OCI-LY1 (cell line): ENCODE measurements around the gene CLPX.

Experiments used
- H2AFZ ChIP-seq: fragments of 200-600 bp; sonication (generic), shearing (Covaris generic); 2 replicates; pipeline ENCODE4 v1.6.0; 2014; ENCODE audit warnings: antibody characterized with exemption, mild to moderate bottlenecking, low read length
- H3F3A ChIP-seq: fragments of 200-600 bp; sonication (generic), shearing (Covaris generic); 2 replicates; pipeline ENCODE4 v1.6.0; 2014; ENCODE audit warnings: mild to moderate bottlenecking, antibody characterized with exemption, low read length, moderate library complexity; ENCODE audit not compliant: insufficient read depth
- H3K27ac ChIP-seq: fragments of 200-600 bp; sonication (generic); 2 replicates; pipeline ENCODE4 v1.5.1; 2014; ENCODE audit warnings: low read length, mixed run types, mild to moderate bottlenecking, low read depth; ENCODE audit not compliant: poor library complexity, severe bottlenecking
- H3K27me3 ChIP-seq: fragments of 200-600 bp; sonication (generic); 2 replicates; pipeline ENCODE4 v1.6.0; 2014; ENCODE audit warnings: antibody characterized with exemption, mild to moderate bottlenecking, low read length, moderate library complexity; ENCODE audit not compliant: insufficient read depth
- H3K36me3 ChIP-seq: fragments of 200-600 bp; sonication (generic); 2 replicates; pipeline ENCODE4 v1.6.1; 2014; ENCODE audit warnings: mild to moderate bottlenecking, antibody characterized with exemption, low read length, moderate library complexity, mixed read lengths; ENCODE audit not compliant: insufficient read depth
- H3K4me1 ChIP-seq: fragments of 200-600 bp; sonication (generic); 2 replicates; pipeline ENCODE4 v1.5.1; 2014; ENCODE audit warnings: mild to moderate bottlenecking, low read length, moderate library complexity; ENCODE audit not compliant: insufficient read depth, severe bottlenecking
- H3K4me2 ChIP-seq: fragments of 200-600 bp; sonication (generic), shearing (Covaris generic); 2 replicates; pipeline ENCODE4 v1.6.1; 2014; ENCODE audit warnings: low read length
- H3K4me3 ChIP-seq: fragments of 200-600 bp; sonication (generic); 2 replicates; pipeline ENCODE4 v1.5.1; 2014; ENCODE audit warnings: low read length, low read depth, mild to moderate bottlenecking, mixed read lengths; ENCODE audit not compliant: poor library complexity, severe bottlenecking
- H3K79me2 ChIP-seq: fragments of 200-600 bp; shearing (Covaris generic); 2 replicates; pipeline ENCODE4 v1.6.1; 2016; ENCODE audit warnings: mixed run types, low read length, mixed read lengths; ENCODE audit not compliant: insufficient read depth
- H3K9ac ChIP-seq: fragments of 200-600 bp; sonication (generic), shearing (Covaris generic); 2 replicates; pipeline ENCODE4 v1.6.1; 2014; ENCODE audit warnings: mild to moderate bottlenecking, low read length, mixed read lengths
- H3K9me2 ChIP-seq: fragments of 200-600 bp; sonication (generic), shearing (Covaris generic); 2 replicates; pipeline ENCODE4 v1.6.1; 2014; ENCODE audit warnings: low read depth, mild to moderate bottlenecking, low read length, mixed read lengths
- H3K9me3 ChIP-seq: fragments of 200-600 bp; shearing (Covaris generic); 2 replicates; pipeline ENCODE4 v1.6.1; 2014; ENCODE audit warnings: low read length, mixed read lengths
- H4K20me1 ChIP-seq: fragments of 200-600 bp; sonication (generic), shearing (Covaris generic); 2 replicates; pipeline ENCODE4 v1.6.0; 2016; ENCODE audit warnings: mild to moderate bottlenecking, low read length; ENCODE audit not compliant: insufficient read depth
- EZH2 ChIP-seq: fragments of 200-600 bp; sonication (generic), shearing (Covaris generic); IDR thresholded peaks from 2 replicates; pipeline ENCODE4 v1.8.0; 2017; ENCODE audit warnings: borderline replicate concordance, mixed run types, mild to moderate bottlenecking, antibody characterized with exemption, low read length, moderate library complexity, mixed read lengths
- TF ChIP-seq, protein P1 (sequence below): fragments of 200-600 bp; sonication (generic), shearing (Covaris generic); IDR thresholded peaks from 2 replicates; pipeline ENCODE4 v1.5.1; 2017; ENCODE audit warnings: mild to moderate bottlenecking, antibody characterized with exemption, low read length, moderate library complexity, mixed read lengths

The CLPX gene

DNA sequence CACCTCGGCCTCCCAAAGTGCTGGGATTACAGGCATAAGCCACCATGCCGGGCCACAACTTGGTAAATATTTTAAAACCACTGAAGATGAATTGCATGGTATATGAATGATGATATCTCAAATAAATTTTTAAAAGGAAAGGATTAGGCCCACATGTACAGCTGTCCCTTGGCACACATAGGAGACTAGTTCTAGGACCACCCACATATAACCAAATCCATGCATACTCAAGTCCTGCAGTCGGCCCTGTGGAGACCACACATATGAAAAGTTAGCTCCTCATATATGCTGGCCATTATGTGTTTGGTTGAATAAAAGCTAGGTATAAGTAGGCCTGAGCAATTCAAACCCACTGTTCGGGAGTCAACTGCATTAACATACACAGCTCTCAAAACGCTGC is 10.6 kb downstream of the CLPX start:
- Histone ChIP-seq H3K9ac (no peak overlapping the region), H3K4me1 (no peaks in the 10 kb centered on the region), H3K36me3 (peaks cover 85% of the 10 kb centered on the region), H4K20me1 (no peaks in the 10 kb centered on the region), H2AFZ (no peak overlapping the region), H3K9me2 (no peaks in the 10 kb centered on the region), H3K79me2 (no peaks in the 10 kb centered on the region), H3K9me3 (no peaks in the 10 kb centered on the region), H3K4me3 (no peak overlapping the region), H3K4me2 (no peak overlapping the region), H3K27me3 (no peaks in the 10 kb centered on the region), H3K27ac (no peak overlapping the region), H3F3A (no peaks in the 10 kb centered on the region)
- TF ChIP-seq, protein P1, sequence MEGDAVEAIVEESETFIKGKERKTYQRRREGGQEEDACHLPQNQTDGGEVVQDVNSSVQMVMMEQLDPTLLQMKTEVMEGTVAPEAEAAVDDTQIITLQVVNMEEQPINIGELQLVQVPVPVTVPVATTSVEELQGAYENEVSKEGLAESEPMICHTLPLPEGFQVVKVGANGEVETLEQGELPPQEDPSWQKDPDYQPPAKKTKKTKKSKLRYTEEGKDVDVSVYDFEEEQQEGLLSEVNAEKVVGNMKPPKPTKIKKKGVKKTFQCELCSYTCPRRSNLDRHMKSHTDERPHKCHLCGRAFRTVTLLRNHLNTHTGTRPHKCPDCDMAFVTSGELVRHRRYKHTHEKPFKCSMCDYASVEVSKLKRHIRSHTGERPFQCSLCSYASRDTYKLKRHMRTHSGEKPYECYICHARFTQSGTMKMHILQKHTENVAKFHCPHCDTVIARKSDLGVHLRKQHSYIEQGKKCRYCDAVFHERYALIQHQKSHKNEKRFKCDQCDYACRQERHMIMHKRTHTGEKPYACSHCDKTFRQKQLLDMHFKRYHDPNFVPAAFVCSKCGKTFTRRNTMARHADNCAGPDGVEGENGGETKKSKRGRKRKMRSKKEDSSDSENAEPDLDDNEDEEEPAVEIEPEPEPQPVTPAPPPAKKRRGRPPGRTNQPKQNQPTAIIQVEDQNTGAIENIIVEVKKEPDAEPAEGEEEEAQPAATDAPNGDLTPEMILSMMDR: no peak
- TF ChIP-seq EZH2: no peak

DNA sequence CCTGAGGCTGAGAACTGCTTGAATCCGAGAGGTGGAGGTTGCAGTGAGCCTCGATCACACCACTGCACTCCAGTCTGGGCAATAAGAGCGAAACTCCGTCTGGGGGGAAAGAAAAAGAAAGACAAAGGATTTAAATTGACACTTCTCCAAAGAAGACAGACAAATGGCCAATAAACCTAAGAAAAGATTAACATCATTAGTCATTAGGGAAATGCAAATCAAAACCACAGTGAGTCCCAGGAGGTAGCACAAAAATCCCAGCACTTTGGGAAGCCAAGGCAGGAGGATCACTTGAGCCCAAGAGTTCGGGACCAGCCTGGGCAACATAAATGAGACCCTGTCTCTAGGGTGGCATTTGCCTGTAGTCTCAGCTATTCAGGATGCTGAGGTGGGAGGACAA is 12.6 kb downstream of the CLPX start:
- no peak overlapping the region for H3K27ac ChIP-seq
- no peaks in the 10 kb centered on the region for H3K9me2 ChIP-seq

DNA sequence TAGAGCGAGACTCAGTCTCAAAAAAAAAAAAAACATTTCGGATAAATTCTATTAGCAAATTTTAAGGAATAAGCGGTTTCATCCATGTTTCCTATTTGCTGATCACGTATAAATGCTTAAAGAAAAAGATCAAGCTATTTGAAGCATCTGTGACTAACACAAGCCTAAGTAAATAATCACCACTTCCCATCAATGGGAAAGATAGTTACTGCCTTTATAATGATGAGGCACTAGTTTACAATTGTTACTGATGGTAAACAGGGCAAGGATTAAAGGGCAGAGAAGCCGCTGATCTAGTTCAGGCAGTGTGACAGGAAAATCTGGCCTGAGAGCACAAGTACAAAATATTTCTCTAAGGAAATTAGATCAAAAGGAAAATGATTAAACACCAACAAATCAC is 13.7 kb downstream of the CLPX start:
- H3K4me3 ChIP-seq: no peak overlapping the region
- H3K9me2 ChIP-seq: no peaks in the 10 kb centered on the region
- no peak overlapping the region for H3K4me2 ChIP-seq
- no peaks in the 10 kb centered on the region for H3K27me3 ChIP-seq
- no peaks in the 10 kb centered on the region for H3F3A ChIP-seq
- H3K36me3 ChIP-seq: peaks cover 63% of the 10 kb centered on the region
- no peak overlapping the region for H2AFZ ChIP-seq
- H3K4me1 ChIP-seq: no peaks in the 10 kb centered on the region
- no peak overlapping the region for H3K27ac ChIP-seq
- no peak overlapping the region for H3K9ac ChIP-seq
- H3K9me3 ChIP-seq: no peaks in the 10 kb centered on the region
- no peaks in the 10 kb centered on the region for H4K20me1 ChIP-seq
- TF ChIP-seq, protein P1: no peak
- no peak for TF ChIP-seq EZH2
- no peaks in the 10 kb centered on the region for H3K79me2 ChIP-seq

More for the DNA sequence above, 12.6 kb downstream of the CLPX start:
- no peaks in the 10 kb centered on the region for H3K4me1 ChIP-seq
- no peaks in the 10 kb centered on the region for H3K79me2 ChIP-seq
- H2AFZ ChIP-seq: no peak overlapping the region
- no peaks in the 10 kb centered on the region for H4K20me1 ChIP-seq
- H3K36me3 ChIP-seq: peaks cover 67% of the 10 kb centered on the region
- H3K9ac ChIP-seq: no peak overlapping the region
- H3K4me3 ChIP-seq: no peak overlapping the region
- H3K27me3 ChIP-seq: no peaks in the 10 kb centered on the region
- no peaks in the 10 kb centered on the region for H3K9me3 ChIP-seq
- no peak for TF ChIP-seq EZH2
- TF ChIP-seq, protein P1: no peak
- no peak overlapping the region for H3K4me2 ChIP-seq
- H3F3A ChIP-seq: no peaks in the 10 kb centered on the region
